ENCODE measurements around the gene RAC2. TPM values are rescaled to one million over a fixed set of nuclear protein-coding genes. Genes with fewer than 3 reads are reported as not detected.

The RAC2 gene
- total RNA-seq, 4 donors from 2014 or later, result 2.6 to 8.6 (median 6.7) TPM

- TF ChIP-seq, protein P1, sequence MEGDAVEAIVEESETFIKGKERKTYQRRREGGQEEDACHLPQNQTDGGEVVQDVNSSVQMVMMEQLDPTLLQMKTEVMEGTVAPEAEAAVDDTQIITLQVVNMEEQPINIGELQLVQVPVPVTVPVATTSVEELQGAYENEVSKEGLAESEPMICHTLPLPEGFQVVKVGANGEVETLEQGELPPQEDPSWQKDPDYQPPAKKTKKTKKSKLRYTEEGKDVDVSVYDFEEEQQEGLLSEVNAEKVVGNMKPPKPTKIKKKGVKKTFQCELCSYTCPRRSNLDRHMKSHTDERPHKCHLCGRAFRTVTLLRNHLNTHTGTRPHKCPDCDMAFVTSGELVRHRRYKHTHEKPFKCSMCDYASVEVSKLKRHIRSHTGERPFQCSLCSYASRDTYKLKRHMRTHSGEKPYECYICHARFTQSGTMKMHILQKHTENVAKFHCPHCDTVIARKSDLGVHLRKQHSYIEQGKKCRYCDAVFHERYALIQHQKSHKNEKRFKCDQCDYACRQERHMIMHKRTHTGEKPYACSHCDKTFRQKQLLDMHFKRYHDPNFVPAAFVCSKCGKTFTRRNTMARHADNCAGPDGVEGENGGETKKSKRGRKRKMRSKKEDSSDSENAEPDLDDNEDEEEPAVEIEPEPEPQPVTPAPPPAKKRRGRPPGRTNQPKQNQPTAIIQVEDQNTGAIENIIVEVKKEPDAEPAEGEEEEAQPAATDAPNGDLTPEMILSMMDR (IDR thresholded peaks at IDR 0.05), result no peak
- TF ChIP-seq POLR2A (IDR thresholded peaks at IDR 0.05), result no peak
- WGBS, 2 donors, result 67 to 75% methylated on average over 12 of the region's 12 CpGs
- no peak overlapping the region for H3K4me3 ChIP-seq (ENCODE audit: low read depth, poor library complexity, severe bottlenecking)
- DNase-seq (ENCODE audit: low spot score in 2 of 2), result peak; percentile 37 to 90
- intact Hi-C loops (cut with DNase I; ENCODE audit: low total_unique reads), result no loop called here
Observed at GRCh38 chr22:37274380-37274862, 30.4 kb upstream of the RAC2 start.

DNA sequence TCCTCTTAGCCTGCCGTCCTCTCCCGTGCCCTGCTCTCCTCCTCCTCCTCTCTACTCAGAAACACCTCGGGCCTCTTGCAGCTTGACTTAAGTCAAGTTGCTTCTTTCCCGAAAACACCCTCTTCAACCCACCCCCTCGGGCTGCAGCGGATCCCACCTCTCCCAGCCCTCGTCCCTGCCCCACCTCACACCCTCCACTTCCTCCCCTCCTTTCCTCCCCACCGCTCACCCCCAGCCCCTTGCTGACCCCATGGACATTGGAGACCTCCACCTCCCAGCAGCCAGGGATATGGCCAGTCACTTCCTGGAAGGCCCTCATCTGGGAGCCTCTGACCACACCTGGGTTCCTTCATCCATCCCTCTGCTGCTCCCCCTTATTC is 29.8 kb upstream of the RAC2 start:
- H3K4me3 ChIP-seq (ENCODE audit: low read depth, poor library complexity, severe bottlenecking), result no peak overlapping the region
- DNase-seq (ENCODE audit: low spot score in 2 of 2), result no peak
- TF ChIP-seq, protein P1 (IDR thresholded peaks at IDR 0.05), result no peak
- intact Hi-C loops (cut with DNase I; ENCODE audit: low total_unique reads), result no loop called here
- 63 to 64% methylated on average over 8 of the region's 8 CpGs for WGBS, 2 donors

GRCh38 chr22:37273126-37273845 is 29.2 kb upstream of the RAC2 start:
- no peak overlapping the region for H3K4me3 ChIP-seq (ENCODE audit: low read depth, poor library complexity, severe bottlenecking)
- DNase-seq (ENCODE audit: low spot score in 2 of 2), result no peak
- intact Hi-C loops (cut with DNase I; ENCODE audit: low total_unique reads), result no loop called here
- WGBS, 2 donors, result 45 to 51% methylated on average over 17 of the region's 17 CpGs
- TF ChIP-seq, protein P1 (IDR thresholded peaks at IDR 0.05), result no peak
- TF ChIP-seq POLR2A (IDR thresholded peaks at IDR 0.05), result no peak

GRCh38 chr22:37270928-37271650 is 27.0 kb upstream of the RAC2 start:
- H3K4me3 ChIP-seq (ENCODE audit: low read depth, poor library complexity, severe bottlenecking), result no peak overlapping the region
- no peak for DNase-seq (ENCODE audit: low spot score in 2 of 2)
- intact Hi-C loops (cut with DNase I; ENCODE audit: low total_unique reads), result no loop called here
- TF ChIP-seq, protein P1 (IDR thresholded peaks at IDR 0.05), result no peak
- TF ChIP-seq POLR2A (IDR thresholded peaks at IDR 0.05), result no peak
- WGBS, 2 donors, result 54 to 70% methylated on average over 8 of the region's 8 CpGs

DNA sequence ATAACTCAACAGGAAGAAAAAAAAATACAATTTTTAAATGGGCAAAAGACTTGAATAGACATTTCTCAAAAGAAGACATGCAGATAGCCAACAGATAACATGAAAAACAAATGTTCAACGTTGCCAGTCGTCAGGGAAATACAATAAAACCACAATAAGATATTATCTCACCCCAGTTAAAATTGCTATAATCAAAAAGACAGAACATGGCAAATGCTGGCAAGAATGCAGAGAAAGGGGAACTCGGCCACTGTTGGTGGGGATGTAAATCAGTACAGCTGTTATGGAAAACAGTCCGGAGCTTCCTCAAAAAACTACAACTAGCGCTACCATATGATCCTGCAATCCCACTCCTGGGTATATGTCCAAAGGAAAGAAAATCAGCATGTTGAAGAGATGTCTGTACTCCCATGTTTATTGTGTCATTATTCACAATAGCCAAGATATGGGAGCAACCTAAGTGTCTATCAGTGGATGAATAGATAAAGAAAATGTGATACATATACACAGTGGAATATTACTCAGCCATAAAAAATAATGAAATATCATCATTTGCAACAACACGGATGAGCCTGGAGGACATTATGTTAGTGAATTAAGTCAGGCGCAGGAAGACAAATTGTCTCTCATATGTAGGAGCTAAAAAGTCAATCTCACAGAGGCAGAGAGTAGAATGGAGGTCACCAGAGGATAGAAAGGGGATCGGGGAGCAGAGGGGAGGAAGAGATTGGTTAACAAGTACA is 26.0 kb upstream of the RAC2 start:
- WGBS, 2 donors, result 52 to 58% methylated on average over 8 of the region's 8 CpGs
- no peak for TF ChIP-seq POLR2A (IDR thresholded peaks at IDR 0.05)
- no peak overlapping the region for H3K4me3 ChIP-seq (ENCODE audit: low read depth, poor library complexity, severe bottlenecking)

More for the DNA sequence above, 26.0 kb upstream of the RAC2 start:
- intact Hi-C loops (cut with DNase I; ENCODE audit: low total_unique reads), result no loop called here
- DNase-seq (ENCODE audit: low spot score in 2 of 2), result no peak
